GM12878 (cell line): Measurements from ENCODE around the gene KCNMB3. TPM values are rescaled to one million over a fixed set of nuclear protein-coding genes. Genes with fewer than 3 reads are reported as not detected.

ENCODE experiments used
- ATAC-seq: fragments of 200-7000 bp; cut with Tn5 transposase; 3 replicates; pipeline ENCODE4 v1.9.1; 2020; ENCODE audit warnings: mild to moderate bottlenecking, moderate library complexity
- BruUV-seq: library from RNA; stranded (reverse); fragments of 400-500 nt; replicated peaks from 2 replicates; lab custom pipeline; 2021; lab: Mats Ljungman, UMichigan
- CTCF ChIA-PET: fragments of 300-600 bp; sonication (Branson Sonifier 250); formaldehyde crosslinking; extraction: SDS; loops from one replicate; lab custom pipeline; 2021; ENCODE audit warnings: inconsistent platforms; lab: Yijun Ruan, JAX
- POLR2A ChIA-PET: fragments of 350-600 bp; formaldehyde crosslinking; extraction: SDS; loops from one replicate; lab custom pipeline; 2021; ENCODE audit warnings: inconsistent platforms; lab: Charles Lee
- RAD21 ChIA-PET: fragments of 300-600 bp; sonication (Branson Sonifier 250); formaldehyde crosslinking; loops from one replicate; lab custom pipeline; 2023; ENCODE audit warnings: antibody characterized with exemption; ENCODE audit not compliant: unreplicated experiment; lab: Charles Lee
- SMC1A ChIA-PET: fragments of 300-600 bp; sonication (Branson Sonifier 250); formaldehyde crosslinking; loops from one replicate; lab custom pipeline; 2023; ENCODE audit not compliant: unreplicated experiment, uncharacterized antibody; lab: Charles Lee
- DNase-seq: peaks from one replicate; pipeline ENCODE4 v3.0.0-alpha.2; 2011; ENCODE audit warnings: low read depth, low spot score
- FAIRE-seq: peaks from 3 replicates; lab custom pipeline; 2011; peaks lifted over from hg19 to GRCh38; lab: Jason Lieb, UNC
- H2AFZ ChIP-seq: 2 replicates; pipeline ENCODE4 v1.6.0; 2011; ENCODE audit warnings: low read depth, low read length, control low read depth; ENCODE audit not compliant: control insufficient read depth
- H3K27ac ChIP-seq: 2 replicates; pipeline ENCODE4 v1.5.1; 2011; ENCODE audit warnings: control low read depth; ENCODE audit not compliant: control insufficient read depth, insufficient read depth
- H3K27me3 ChIP-seq, 2 experiments: replicated peaks in 1 of 2; 2 replicates each; pipeline versions ENCODE4 v1.6.0 to v1.6.1; 2011; ENCODE audit warnings: low read length in 1 of 2; ENCODE audit not compliant: control insufficient read depth in 2 of 2, insufficient read depth in 2 of 2
- H3K36me3 ChIP-seq, 2 experiments: 2 replicates each; pipeline ENCODE4 v1.5.1; 2011; ENCODE audit warnings: low read length in 1 of 2; ENCODE audit not compliant: control insufficient read depth in 2 of 2, insufficient read depth in 2 of 2
- H3K4me1 ChIP-seq: 2 replicates; pipeline ENCODE4 v1.6.1; 2011; ENCODE audit warnings: mild to moderate bottlenecking, low read length, moderate library complexity, mixed read lengths; ENCODE audit not compliant: control insufficient read depth, insufficient read depth
- H3K4me2 ChIP-seq: 2 replicates; pipeline ENCODE4 v1.6.0; 2011; ENCODE audit warnings: control low read depth; ENCODE audit not compliant: control insufficient read depth, insufficient read depth
- H3K4me3 ChIP-seq: fragments of 200-600 bp; sonication (generic); 2 replicates; pipeline ENCODE4 v1.5.1; 2016
- H3K79me2 ChIP-seq: 2 replicates; pipeline ENCODE4 v1.6.0; 2011; ENCODE audit warnings: low read length; ENCODE audit not compliant: control insufficient read depth, insufficient read depth
- H3K9ac ChIP-seq: 2 replicates; pipeline ENCODE4 v1.8.0; 2011; ENCODE audit warnings: low read length, control low read depth, mixed read lengths; ENCODE audit not compliant: control insufficient read depth, insufficient read depth
- H3K9me3 ChIP-seq: replicated peaks from 3 replicates; pipeline ENCODE4 v1.5.1; 2011; ENCODE audit warnings: mild to moderate bottlenecking, low read length; ENCODE audit not compliant: control insufficient read depth, insufficient read depth
- H4K20me1 ChIP-seq: 2 replicates; pipeline ENCODE4 v1.6.0; 2011; ENCODE audit not compliant: control insufficient read depth, insufficient read depth
- BCL3 ChIP-seq: IDR thresholded peaks from 2 replicates; pipeline ENCODE4 v1.6.1; 2011; ENCODE audit warnings: borderline replicate concordance, low read depth, mild to moderate bottlenecking, moderate library complexity, low read length; ENCODE audit not compliant: insufficient read depth, poor library complexity, severe bottlenecking
- CEBPZ ChIP-seq: fragments of 150-350 bp; IDR thresholded peaks from 2 replicates; pipeline ENCODE4 v1.6.1; 2016; ENCODE audit warnings: low read depth, low read length
- CREM ChIP-seq: IDR thresholded peaks from 2 replicates; pipeline ENCODE4 v1.6.1; 2014; ENCODE audit warnings: antibody characterized with exemption, low read depth
- EP300 ChIP-seq, 2 experiments: fragments of 150-350 bp in 1 of 2; IDR thresholded peaks; 2 replicates each; pipeline ENCODE4 v1.6.1; 2011 to 2012; ENCODE audit warnings: low read depth in 2 of 2, low read length in 2 of 2, borderline replicate concordance in 1 of 2, improper control_type of control experiment in 1 of 2, inconsistent platforms in 1 of 2; ENCODE audit not compliant: control insufficient read depth in 1 of 2
- FOS ChIP-seq: IDR thresholded peaks from 3 replicates; pipeline ENCODE4 v1.6.1; 2011; ENCODE audit warnings: borderline replicate concordance; ENCODE audit not compliant: insufficient read length; ENCODE audit errors: extremely low read depth
- MXI1 ChIP-seq: fragments of 150-350 bp; IDR thresholded peaks from 2 replicates; pipeline ENCODE4 v1.6.1; 2011; ENCODE audit warnings: low read depth, mild to moderate bottlenecking, inconsistent platforms, low read length, improper control_type of control experiment
- NFXL1 ChIP-seq: fragments of 450-650 bp; IDR thresholded peaks from 2 replicates; pipeline ENCODE4 v1.6.1; 2017; ENCODE audit warnings: antibody characterized with exemption, mild to moderate bottlenecking, borderline replicate concordance
- RCOR1 ChIP-seq: conservative IDR thresholded peaks from 2 replicates; pipeline ENCODE4 v1.6.1; 2012; ENCODE audit warnings: low read depth, low read length, improper control_type of control experiment
- SMARCA5 ChIP-seq: fragments of 450-650 bp; IDR thresholded peaks from 2 replicates; pipeline ENCODE4 v1.6.1; 2017; ENCODE audit warnings: mild to moderate bottlenecking
- SREBF1 ChIP-seq: IDR thresholded peaks from 2 replicates; pipeline ENCODE4 v1.6.1; 2012; ENCODE audit warnings: mild to moderate bottlenecking, low read length
- TBL1XR1 ChIP-seq: IDR thresholded peaks from 2 replicates; pipeline ENCODE4 v1.6.1; 2012; ENCODE audit warnings: low read depth, low read length, improper control_type of control experiment
- ZNF207 ChIP-seq: fragments of 450-650 bp; IDR thresholded peaks from 2 replicates; pipeline ENCODE4 v1.6.1; 2014; ENCODE audit warnings: antibody characterized with exemption, mild to moderate bottlenecking, borderline replicate concordance
- WGBS: methylation state at CpG from one replicate; pipeline ENCODE4 v1.1.6; 2016; ENCODE audit warnings: low lambda C conversion rate; ENCODE audit not compliant: insufficient replicate concordance, insufficient coverage; ENCODE audit errors: missing lambda C conversion rate; 5-methylcytosine and 5-hydroxymethylcytosine counted together
- in situ Hi-C: fragments of 300-500 bp; cut with MboI; formaldehyde crosslinking; loops from 9 replicates; pipeline ENCODE4 v1.14.3; 2018; ENCODE audit warnings: mixed read lengths
- intact Hi-C: fragments of 100-400 bp; cut with micrococcal nuclease; formaldehyde crosslinking; loops from one replicate; pipeline ENCODE4 v1.14.2; 2022; ENCODE audit not compliant: unreplicated experiment
- polyA plus RNA-seq, 11 experiments: library from polyadenylated mRNA; depleted of rRNA in 4 of 11; unstranded in 6 of 11; stranded (reverse) in 5 of 11; fragments of >200 nt; fragmentation: Nextera tagmentation in 4 of 11; fragmentation: Illumina TruSeq in 1 of 11; extraction: Ambion mirVana in 4 of 11; extraction: Trizol in 1 of 11; gene quantifications; 1 replicate in 1 of 11; 2 replicates in 10 of 11; pipeline versions ENCODE4 v1.2.1 to v1.2.3, GENCODE V29; 2011 to 2016; ENCODE audit warnings: inconsistent platforms in 2 of 11, missing spikeins in 2 of 11, low read depth in 1 of 11
- total RNA-seq, 4 experiments: library from RNA; depleted of rRNA in 3 of 4; stranded (reverse); fragments of >200 nt in 3 of 4; fragmentation: Illumina TruSeq in 1 of 4; extraction: Trizol in 1 of 4; gene quantifications; 2 replicates each; pipeline versions ENCODE4 v1.2.1 to v1.2.3, GENCODE V29; 2013 to 2021

KCNMB3 gene
- total and polyA plus RNA-seq, 10 of the 15 experiments (the other 5 are each of a cell fraction or from before 2014, with no cell fraction given), result 0.20 to 4.6 (median 2.2) TPM

- Histone ChIP-seq H3K9me3 (no peaks in the 10 kb centered on the region; the same call in 2 of the 3 replicates), H3K4me3 (no peak overlapping the region), H3K9ac (no peak overlapping the region), H4K20me1 (no peaks in the 10 kb centered on the region), H2AFZ (no peak overlapping the region), H3K36me3 (no peaks in the 10 kb centered on the region), H3K27ac (no peak overlapping the region), H3K4me1 (peaks cover 10% of the 10 kb centered on the region; the same call in 1 of the 2 replicates), H3K27me3 (no peaks in the 10 kb centered on the region), H3K79me2 (no peaks in the 10 kb centered on the region), H3K4me2 (no peak overlapping the region)
- no peak for ATAC-seq
- in situ Hi-C loops, result no loop called here
- POLR2A ChIA-PET, result no interaction called here
- FAIRE-seq, result no peak
- DNase-seq, result no peak
- RAD21 ChIA-PET, result interaction anchor here (1.2 kb wide), 1 partner anchor 217 kb away, joined by 3 read pairs; no protein-coding TSS in a partner anchor
- BruUV-seq, result no TSS peak
- CTCF ChIA-PET, result interaction anchor here (1.8 kb wide), 1 partner anchor 217 kb away, joined by 5 read pairs; no protein-coding TSS in a partner anchor
- WGBS, result 98% methylated on average over 28 of the region's 29 CpGs
- no peak for TF ChIP-seq CEBPZ
- TF ChIP-seq FOS, result no peak
- TF ChIP-seq EP300 (IDR thresholded peaks at IDR 0.05; ENCODE audit: borderline replicate concordance in 1 of 2, control insufficient read depth in 1 of 2, low read depth in 2 of 2, low read length in 2 of 2), result no peak
- no peak for TF ChIP-seq RCOR1
- no peak for TF ChIP-seq TBL1XR1
- TF ChIP-seq SMARCA5, result no peak
- no peak for TF ChIP-seq NFXL1
- TF ChIP-seq MXI1, result no peak
- no peak for TF ChIP-seq BCL3
- TF ChIP-seq ZNF207, result no peak
- no peak for TF ChIP-seq SREBF1
- no peak for TF ChIP-seq CREM
- SMC1A ChIA-PET, result interaction anchor here (1.2 to 1.9 kb wide), 4 partner anchors 21 to 58 kb away, joined by 5 to 8 read pairs (median 5); no protein-coding TSS in a partner anchor
- intact Hi-C loops, result loop anchor here (5.0 kb wide), 2 partner anchors 54 to 116 kb away; partner anchors contain the start of gene PIK3CA
These were observed 12.2 kb upstream of the KCNMB3 start for GRCh38 chr3:179263134-179263533.
